Ectodermal cell (in vitro differentiated cells): Measurements from ENCODE around the gene TEPSIN.

ENCODE experiments used
- H3K27ac ChIP-seq: 2 replicates; pipeline ENCODE4 v1.7.0; 2013; ENCODE audit warnings: mild to moderate bottlenecking, low read depth, low read length; ENCODE audit not compliant: insufficient read depth, poor library complexity, severe bottlenecking
- H3K27me3 ChIP-seq: 2 replicates; pipeline ENCODE4 v1.7.0; 2013; ENCODE audit warnings: mild to moderate bottlenecking, low read length; ENCODE audit not compliant: insufficient read depth, control insufficient read depth, poor library complexity, severe bottlenecking
- H3K36me3 ChIP-seq: one replicate; pipeline ENCODE4 v1.7.0; 2013; ENCODE audit warnings: low read length; ENCODE audit not compliant: control insufficient read depth, insufficient read depth
- H3K4me1 ChIP-seq: one replicate; pipeline ENCODE4 v1.7.0; 2013; ENCODE audit warnings: low read length; ENCODE audit not compliant: control insufficient read depth, insufficient read depth
- H3K4me3 ChIP-seq: 2 replicates; pipeline ENCODE4 v1.7.0; 2013; ENCODE audit warnings: low read depth, low read length, control low read depth; ENCODE audit not compliant: insufficient read depth
- H3K9me3 ChIP-seq: 2 replicates; pipeline ENCODE4 v1.7.0; 2013; ENCODE audit warnings: mild to moderate bottlenecking, low read length, moderate library complexity; ENCODE audit not compliant: control insufficient read depth
- WGBS, 2 experiments: methylation state at CpG; one replicate each; pipeline ENCODE4 v1.1.7; 2013; ENCODE audit warnings: missing lambda C conversion rate in 2 of 2; 5-methylcytosine and 5-hydroxymethylcytosine counted together

TEPSIN gene

DNA sequence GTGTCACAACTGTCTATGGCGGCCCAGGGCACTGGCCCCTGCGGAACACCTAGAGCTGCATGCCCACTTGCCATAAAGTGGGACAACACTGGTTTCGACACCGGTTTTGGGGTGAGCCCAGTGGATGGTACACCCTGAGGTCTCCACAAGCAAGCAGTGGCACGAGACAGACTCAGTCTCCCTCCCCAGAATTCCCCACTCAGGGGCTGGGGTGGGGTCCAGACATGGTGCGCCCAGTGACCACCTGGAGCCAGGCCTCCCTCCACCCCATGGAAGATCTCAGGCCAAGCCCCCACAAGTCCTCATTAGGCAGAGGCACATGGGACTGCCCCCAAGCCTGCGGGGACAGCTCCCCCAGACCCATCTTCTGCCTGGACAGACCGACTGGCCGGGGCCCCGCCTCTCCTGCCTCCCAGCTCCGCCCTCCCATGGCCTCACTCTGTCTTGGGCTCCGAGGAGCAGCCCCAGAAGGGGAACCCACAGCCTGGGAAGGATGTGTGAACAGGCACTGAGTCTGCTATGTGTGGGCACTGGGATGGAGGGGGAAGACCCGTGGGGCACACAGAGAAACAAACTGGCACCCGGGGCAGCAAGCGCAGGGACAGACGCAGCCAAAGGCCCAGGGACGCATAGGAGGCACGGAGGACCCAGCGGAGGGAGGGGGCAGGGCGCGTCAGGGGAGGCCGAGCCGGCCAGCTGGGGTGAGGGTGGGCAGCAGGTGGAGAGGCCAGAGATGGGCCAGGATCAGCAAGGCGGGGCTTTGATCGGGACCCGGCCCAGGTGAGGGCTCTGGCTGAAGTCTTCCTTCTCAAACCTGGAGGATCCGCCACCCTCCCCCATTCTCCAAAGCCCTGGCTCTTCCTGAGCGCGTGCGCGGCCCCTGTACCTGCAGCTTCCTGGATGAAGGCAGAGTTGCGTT lies 2.8 kb downstream of the TEPSIN start:
- Histone ChIP-seq H3K4me3 (no peak overlapping the region), H3K4me1 (peaks cover 12% of the 10 kb centered on the region), H3K9me3 (no peaks in the 10 kb centered on the region), H3K27me3 (no peaks in the 10 kb centered on the region), H3K27ac (no peak overlapping the region), H3K36me3 (peaks cover 5% of the 10 kb centered on the region)
- WGBS, 2 experiments = 93 to 94% methylated on average over 32 of the region's 32 CpGs

DNA sequence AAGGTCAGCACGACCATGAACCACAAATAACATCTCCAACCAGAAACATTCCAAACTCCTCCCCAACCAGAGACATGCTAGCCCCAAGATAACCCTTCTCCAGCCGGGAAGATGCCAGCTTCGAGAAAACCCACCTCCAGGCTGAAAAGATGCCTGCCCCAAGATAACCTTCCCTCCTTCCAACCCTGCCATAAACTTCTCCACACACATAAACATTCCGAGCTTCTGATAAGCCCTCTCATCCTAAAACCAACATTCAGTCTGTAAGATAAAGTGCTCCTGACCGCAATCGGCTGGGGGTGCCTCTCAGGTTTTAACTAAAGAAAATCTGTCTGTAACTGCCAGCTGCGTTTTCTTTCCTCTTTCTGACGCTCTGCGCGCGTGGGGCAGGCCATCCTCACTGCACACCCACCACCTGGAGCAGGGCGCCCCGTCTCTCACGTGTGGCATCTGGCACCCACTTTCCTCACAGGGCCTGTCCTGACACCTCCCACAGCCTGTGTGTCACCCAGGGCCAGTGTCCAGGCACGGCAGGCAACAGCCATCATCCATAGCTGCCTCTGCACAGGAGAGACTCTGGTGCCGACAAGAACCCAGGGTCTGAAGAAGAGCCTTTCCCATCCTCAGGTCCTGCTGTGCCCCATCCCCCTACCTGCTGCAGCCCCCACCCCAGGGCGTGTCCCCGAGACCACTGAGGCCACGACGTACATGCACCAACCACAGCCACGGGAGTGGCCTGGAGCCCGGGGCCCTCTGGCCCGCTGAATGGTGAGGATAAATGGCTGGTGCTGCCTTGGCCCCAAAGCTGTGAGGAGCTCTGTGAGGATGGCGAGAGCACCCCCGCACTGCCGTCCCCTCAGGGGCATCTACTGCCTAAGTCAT lies 3.7 kb downstream of the TEPSIN start:
- no peaks in the 10 kb centered on the region for H3K27me3 ChIP-seq
- no peak overlapping the region for H3K27ac ChIP-seq
- H3K36me3 ChIP-seq = peaks cover 8% of the 10 kb centered on the region
- H3K4me3 ChIP-seq = no peak overlapping the region
- H3K9me3 ChIP-seq = no peaks in the 10 kb centered on the region
- peaks cover 11% of the 10 kb centered on the region for H3K4me1 ChIP-seq
- 94 to 95% methylated on average over 26 of the region's 26 CpGs for WGBS, 2 experiments

DNA sequence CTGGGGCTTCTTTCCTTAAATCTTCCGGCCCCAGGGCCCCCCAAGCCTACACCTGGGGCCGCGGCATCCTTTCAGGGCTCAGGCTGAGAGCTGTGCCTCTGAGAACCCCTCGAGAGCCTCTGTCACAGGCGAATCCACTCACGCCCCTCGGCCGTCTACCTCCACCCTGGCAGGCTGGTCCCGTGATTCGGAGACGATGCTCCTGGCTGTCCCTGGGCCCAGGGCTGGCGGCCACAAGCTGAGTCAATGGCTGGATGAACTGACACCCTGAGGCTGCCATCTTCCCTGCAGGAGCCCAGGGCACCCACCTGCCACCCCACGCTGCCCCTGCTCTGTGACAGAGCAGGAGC lies 4.4 kb downstream of the TEPSIN start:
- Histone ChIP-seq H3K4me3 (no peak overlapping the region), H3K36me3 (peaks cover 8% of the 10 kb centered on the region), H3K4me1 (peaks cover 8% of the 10 kb centered on the region), H3K9me3 (no peaks in the 10 kb centered on the region), H3K27me3 (no peaks in the 10 kb centered on the region), H3K27ac (no peak overlapping the region)
- 94 to 97% methylated on average over 13 of the region's 13 CpGs for WGBS, 2 experiments

DNA sequence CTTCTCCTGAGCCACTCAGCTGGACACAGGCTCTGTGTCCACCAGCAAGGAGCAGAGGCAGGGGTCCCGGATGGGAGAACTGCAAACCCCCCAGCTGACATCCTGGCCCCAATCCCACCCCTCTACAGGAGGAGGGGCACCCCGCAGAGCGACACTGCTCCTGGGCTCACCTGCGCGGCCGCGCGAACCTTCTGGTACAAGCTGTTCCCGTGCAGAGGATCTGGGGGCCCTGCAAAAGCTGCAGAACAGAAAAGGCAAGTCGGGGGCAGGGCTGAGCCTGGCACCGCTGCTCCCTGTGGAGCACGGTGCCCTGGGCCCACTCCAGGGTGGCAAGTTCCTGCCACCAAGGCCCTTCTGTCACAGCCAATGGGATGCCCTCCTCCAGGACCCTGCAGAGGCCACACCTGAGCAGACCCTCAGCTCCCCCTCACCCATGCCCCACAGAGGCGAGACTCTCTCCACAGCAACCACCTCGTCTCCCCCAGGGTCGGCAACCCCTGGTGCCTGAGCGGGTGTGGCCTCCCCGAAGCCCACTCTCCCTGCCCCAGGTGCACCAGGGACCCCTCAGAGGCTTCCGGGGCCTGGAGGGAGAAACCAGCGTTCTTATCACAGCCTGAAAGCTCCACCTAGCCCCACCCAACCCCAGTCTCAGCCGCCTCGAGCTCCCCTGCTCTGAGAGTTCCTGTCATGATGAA lies 4.9 kb downstream of the TEPSIN start:
- H3K27me3 ChIP-seq = no peaks in the 10 kb centered on the region
- H3K4me3 ChIP-seq = no peak overlapping the region

DNA sequence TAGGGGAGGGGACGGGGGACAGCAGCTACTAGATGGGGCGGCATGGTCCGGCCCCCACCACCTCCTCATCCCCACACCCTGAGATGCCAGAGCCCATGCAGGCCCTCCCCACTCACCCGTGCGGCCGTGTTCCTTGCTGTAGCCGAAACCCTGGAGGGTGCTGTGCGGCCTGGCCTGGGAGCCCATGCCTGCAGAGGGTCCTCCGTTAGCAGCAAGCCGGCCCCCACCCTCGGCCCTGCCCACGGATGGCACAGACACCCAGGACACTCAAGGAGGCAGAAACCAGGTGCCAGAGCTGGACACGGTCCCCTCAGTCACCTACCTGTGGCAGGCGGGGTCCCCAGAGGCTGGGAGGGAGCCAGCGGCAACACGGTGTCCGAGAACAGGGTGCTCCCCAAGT lies 5.5 kb downstream of the TEPSIN start:
- Histone ChIP-seq H3K4me1 (peaks cover 8% of the 10 kb centered on the region), H3K4me3 (no peak overlapping the region), H3K27me3 (no peaks in the 10 kb centered on the region), H3K36me3 (peaks cover 8% of the 10 kb centered on the region), H3K27ac (no peak overlapping the region), H3K9me3 (no peaks in the 10 kb centered on the region)
- 93 to 94% methylated on average over 17 of the region's 17 CpGs for WGBS, 2 experiments

More for the DNA sequence above, 4.9 kb downstream of the TEPSIN start:
- no peaks in the 10 kb centered on the region for H3K9me3 ChIP-seq
- H3K27ac ChIP-seq = no peak overlapping the region
- 94% methylated on average over 21 of the region's 21 CpGs for WGBS, 2 experiments
- H3K4me1 ChIP-seq = peaks cover 8% of the 10 kb centered on the region
- H3K36me3 ChIP-seq = peaks cover 8% of the 10 kb centered on the region

DNA sequence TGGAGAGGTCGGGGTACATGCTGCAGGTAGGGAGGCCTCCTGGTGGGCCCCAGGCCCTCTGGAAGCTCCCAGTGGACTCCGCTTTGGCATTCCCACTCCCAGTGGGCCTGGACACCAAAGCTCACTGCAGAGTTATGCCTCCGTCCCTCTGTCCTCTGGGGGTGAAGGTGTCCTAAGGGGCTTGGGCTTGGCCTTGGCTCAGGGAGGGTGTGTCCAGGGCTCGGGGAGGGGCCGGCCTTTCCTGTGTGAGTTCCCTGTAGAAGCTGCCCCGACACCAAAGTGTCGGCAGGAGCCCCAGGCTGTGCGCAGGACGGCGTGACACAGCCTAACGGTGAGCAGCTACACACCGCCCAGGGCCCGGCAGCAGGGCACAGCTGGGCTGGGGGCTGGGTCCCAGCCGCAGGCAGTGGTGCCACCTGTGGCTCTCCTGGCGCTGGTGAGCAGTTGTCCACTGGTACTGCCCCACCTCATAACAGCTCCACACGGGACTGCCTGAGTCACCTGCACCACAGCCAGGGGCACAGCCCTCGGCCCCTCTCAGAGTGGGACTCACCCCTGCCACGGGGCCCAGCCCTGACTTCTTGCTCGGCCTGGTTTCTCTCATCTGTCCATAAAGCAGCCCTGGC lies 6.1 kb downstream of the TEPSIN start:
- no peaks in the 10 kb centered on the region for H3K9me3 ChIP-seq
- H3K27ac ChIP-seq = no peak overlapping the region
- H3K4me1 ChIP-seq = peaks cover 3% of the 10 kb centered on the region
- WGBS, 2 experiments = 92 to 95% methylated on average over 19 of the region's 19 CpGs
- H3K4me3 ChIP-seq = no peak overlapping the region
- H3K36me3 ChIP-seq = peaks cover 8% of the 10 kb centered on the region
- H3K27me3 ChIP-seq = no peaks in the 10 kb centered on the region

DNA sequence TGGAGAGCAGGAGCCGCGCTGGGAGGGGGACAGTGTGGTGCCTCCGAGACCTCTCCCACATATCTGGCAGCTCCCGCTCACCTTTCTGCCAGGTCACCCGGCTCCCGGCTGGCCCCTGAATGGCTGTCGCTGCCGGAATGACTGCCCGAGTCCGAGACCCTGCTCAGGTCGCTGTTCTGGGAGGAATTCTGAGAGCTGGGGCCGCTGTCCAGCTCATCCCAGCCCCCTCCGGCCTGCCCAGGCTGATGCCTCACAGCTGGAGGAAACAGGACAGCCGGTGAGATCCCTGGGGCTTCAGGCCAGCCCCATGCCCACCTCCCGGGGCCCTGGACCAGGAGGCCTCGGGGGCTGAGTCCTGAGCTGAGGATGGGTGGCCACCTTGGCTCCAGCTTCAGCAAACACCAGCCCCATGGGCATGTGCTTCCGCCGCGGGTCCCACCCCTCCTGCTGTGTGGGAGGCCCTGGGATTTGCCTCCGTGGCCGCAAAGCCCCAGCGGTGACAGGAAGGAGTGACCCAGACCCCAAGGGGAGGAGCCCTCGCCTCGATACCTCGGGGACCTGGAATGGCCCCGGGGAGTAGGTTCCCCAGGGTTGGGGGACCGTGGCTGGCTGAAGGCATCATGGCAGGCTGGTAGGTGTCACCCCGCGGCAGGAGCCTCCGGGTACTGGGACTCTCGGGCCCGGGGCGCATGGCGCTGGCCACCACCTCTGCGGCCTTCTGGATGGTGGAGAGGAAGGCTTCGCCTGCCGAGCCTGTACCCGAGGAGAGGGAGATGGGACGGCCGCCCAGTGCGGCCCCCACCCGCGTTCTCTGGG lies 6.9 kb downstream of the TEPSIN start:
- WGBS, 2 experiments = 96 to 97% methylated on average over 43 of the region's 43 CpGs

DNA sequence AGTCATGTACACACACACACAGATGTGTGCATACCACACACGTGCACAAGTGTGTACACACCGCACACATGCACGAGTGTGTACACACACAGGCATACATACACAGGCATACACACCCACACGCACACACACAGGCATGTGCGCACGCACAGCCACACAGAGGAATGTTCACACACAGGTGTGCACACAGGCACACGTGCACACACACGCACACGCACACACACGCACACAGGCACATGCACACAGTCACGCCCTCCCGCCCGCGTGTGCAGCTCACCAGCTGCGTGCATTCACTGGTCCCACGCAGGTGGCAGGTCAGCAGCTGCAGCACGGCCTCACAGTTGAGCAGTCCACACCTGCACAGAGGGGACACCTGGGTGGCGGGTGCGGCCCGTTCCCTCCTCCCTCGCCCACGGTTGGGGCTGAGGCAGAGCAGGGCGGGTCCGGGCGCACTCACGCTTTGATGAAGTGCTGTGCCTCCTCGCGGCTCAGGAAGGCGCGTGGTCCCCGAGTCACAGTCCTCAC lies 7.7 kb downstream of the TEPSIN start:
- H3K4me1 ChIP-seq = no peaks in the 10 kb centered on the region
- no peak overlapping the region for H3K4me3 ChIP-seq
- no peak overlapping the region for H3K27ac ChIP-seq
- H3K36me3 ChIP-seq = peaks cover 8% of the 10 kb centered on the region
- H3K9me3 ChIP-seq = no peaks in the 10 kb centered on the region
- 92 to 93% methylated on average over 31 of the region's 31 CpGs for WGBS, 2 experiments
- H3K27me3 ChIP-seq = no peaks in the 10 kb centered on the region

More for the DNA sequence above, 6.9 kb downstream of the TEPSIN start:
- H3K9me3 ChIP-seq = no peaks in the 10 kb centered on the region
- H3K27me3 ChIP-seq = no peaks in the 10 kb centered on the region
- no peaks in the 10 kb centered on the region for H3K4me1 ChIP-seq
- H3K36me3 ChIP-seq = peaks cover 8% of the 10 kb centered on the region
- H3K4me3 ChIP-seq = no peak overlapping the region
- H3K27ac ChIP-seq = no peak overlapping the region
